Transverse colon (tissue), 4 donors: Measurements from ENCODE around the gene MINDY3. TPM values are rescaled to one million over a fixed set of nuclear protein-coding genes. Genes with fewer than 3 reads are reported as not detected.
"Not testable (repeated sequence)": the region's sequence is repeated elsewhere in the genome, so short reads cannot be mapped to it uniquely, and the experiment has no call there.

Experiments used
- DNase-seq: peaks from one replicate; pipeline ENCODE4 v3.0.0-alpha.2; 2019
- H3K27ac ChIP-seq, 4 donors: fragments of 200-600 bp; sonication (generic); 2 replicates each; pipeline ENCODE4 v1.5.1; 2016 to 2018; ENCODE audit warnings: inconsistent platforms in 4 of 4
- H3K27me3 ChIP-seq: fragments of 200-600 bp; sonication (generic); 2 replicates; pipeline ENCODE4 v1.5.1; 2017; ENCODE audit warnings: inconsistent platforms
- H3K36me3 ChIP-seq, 4 donors: fragments of 200-600 bp; sonication (generic); 2 replicates each; pipeline ENCODE4 v1.5.1; 2017 to 2019; ENCODE audit warnings: inconsistent platforms in 4 of 4
- H3K4me1 ChIP-seq, 4 donors: fragments of 200-600 bp; sonication (generic); 2 replicates each; pipeline ENCODE4 v1.5.1; 2017 to 2020; ENCODE audit warnings: inconsistent platforms in 4 of 4
- H3K4me3 ChIP-seq, 4 donors: fragments of 200-600 bp; sonication (generic); 1 replicate in 1 of 4; 2 replicates in 3 of 4; pipeline versions ENCODE4 v1.5.1 to v1.6.1; 2017 to 2019; ENCODE audit warnings: inconsistent platforms in 4 of 4
- H3K9me3 ChIP-seq, 2 donors: fragments of 200-600 bp; sonication (generic); 2 replicates each; pipeline ENCODE4 v1.5.1; 2017 to 2019; ENCODE audit warnings: inconsistent platforms in 2 of 2
- CTCF ChIP-seq, 5 experiments: fragments of 200-600 bp in 3 of 5; fragments of 450-650 bp in 2 of 5; sonication (generic) in 3 of 5; IDR thresholded peaks; 1 replicate in 2 of 5; 2 replicates in 3 of 5; pipeline ENCODE4 v1.5.1; 2016 to 2017; ENCODE audit warnings: antibody characterized with exemption in 5 of 5, inconsistent platforms in 3 of 5, mild to moderate bottlenecking in 2 of 5, moderate library complexity in 1 of 5
- EP300 ChIP-seq: sonication (generic); formaldehyde crosslinking; IDR thresholded peaks from one replicate; pipeline ENCODE4 v1.6.1; 2017; ENCODE audit warnings: antibody characterized with exemption, low read depth
- POLR2A ChIP-seq: fragments of 450-650 bp; IDR thresholded peaks from one replicate; pipeline ENCODE4 v1.6.1; 2016; ENCODE audit warnings: antibody characterized with exemption, mild to moderate bottlenecking, moderate library complexity
- POLR2AphosphoS5 ChIP-seq, 3 donors: sonication (generic); formaldehyde crosslinking; IDR thresholded peaks; one replicate each; pipeline ENCODE4 v1.6.1; 2016; ENCODE audit warnings: antibody characterized with exemption in 3 of 3
- WGBS, 2 donors: methylation state at CpG; one replicate each; pipeline ENCODE4 v1.1.5; 2018; ENCODE audit warnings: low coverage in 1 of 2; 5-methylcytosine and 5-hydroxymethylcytosine counted together
- in situ Hi-C, 4 donors: fragments of 200-750 bp; cut with MboI; loops; one replicate each; pipeline versions ENCODE4 v1.15.0 to v1.15.1; 2017; ENCODE audit warnings: low sequenced_read_pairs in 3 of 4, low pct_ligation_motif_present in 1 of 4, low pct_unique_long_range_greater_than_20kb in 1 of 4
- intact Hi-C: fragments of 100-400 bp; cut with DNase I; formaldehyde crosslinking; loops from one replicate; pipeline ENCODE4 v1.15.1; 2023; ENCODE audit warnings: low total_unique reads
- total RNA-seq, 4 donors: library from RNA; depleted of rRNA; stranded (reverse); fragments of >200 nt; gene quantifications; one replicate each; pipeline ENCODE4 v1.1.0, GENCODE V29; 2016

The MINDY3 gene
- total RNA-seq, 4 donors from 2014 or later = 4.2 to 45.3 (median 31.8) TPM

DNA sequence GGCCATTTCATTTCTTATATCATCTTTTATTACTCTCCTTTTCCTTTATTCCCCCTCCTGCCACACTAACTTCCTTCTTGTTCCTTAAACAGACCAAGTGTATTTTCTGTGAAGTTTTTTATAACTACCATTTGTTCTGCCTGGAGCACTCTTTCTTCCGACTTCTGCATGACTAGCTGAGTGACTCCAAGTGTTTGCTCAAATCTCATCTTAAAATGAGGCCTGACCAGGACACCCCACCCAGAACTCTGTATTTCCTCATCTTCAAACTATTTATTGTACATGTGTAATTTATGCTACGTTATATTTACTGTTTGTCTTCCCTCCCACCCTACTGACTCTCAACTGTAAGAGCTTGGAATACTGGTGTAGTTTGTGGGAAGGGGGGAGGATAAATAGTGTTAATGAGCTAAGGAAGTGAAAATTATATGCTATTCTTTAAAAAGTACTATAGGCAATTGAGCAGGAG is 3.2 kb downstream of the MINDY3 start:
- TF ChIP-seq POLR2A = no peak
- no peak for TF ChIP-seq EP300
- no peak for TF ChIP-seq POLR2AphosphoS5 (IDR thresholded peaks at IDR 0.05)
- no peak for TF ChIP-seq CTCF (IDR thresholded peaks at IDR 0.05)
- in situ Hi-C loops (no loop called here), intact Hi-C loops (no loop called here)
- no peak overlapping the region for H3K4me3 ChIP-seq
- DNase-seq = no peak
- H3K4me1 ChIP-seq = peaks cover 0 to 48% (median 29%) of the 10 kb centered on the region in 4 donors
- H3K36me3 ChIP-seq = no peaks in the 10 kb centered on the region
- no peaks in the 10 kb centered on the region for H3K9me3 ChIP-seq
- no peak overlapping the region for H3K27ac ChIP-seq
- peaks cover 5% of the 10 kb centered on the region for H3K27me3 ChIP-seq
- WGBS, 2 donors = 43 to 49% methylated on average over 2 of the region's 2 CpGs

DNA sequence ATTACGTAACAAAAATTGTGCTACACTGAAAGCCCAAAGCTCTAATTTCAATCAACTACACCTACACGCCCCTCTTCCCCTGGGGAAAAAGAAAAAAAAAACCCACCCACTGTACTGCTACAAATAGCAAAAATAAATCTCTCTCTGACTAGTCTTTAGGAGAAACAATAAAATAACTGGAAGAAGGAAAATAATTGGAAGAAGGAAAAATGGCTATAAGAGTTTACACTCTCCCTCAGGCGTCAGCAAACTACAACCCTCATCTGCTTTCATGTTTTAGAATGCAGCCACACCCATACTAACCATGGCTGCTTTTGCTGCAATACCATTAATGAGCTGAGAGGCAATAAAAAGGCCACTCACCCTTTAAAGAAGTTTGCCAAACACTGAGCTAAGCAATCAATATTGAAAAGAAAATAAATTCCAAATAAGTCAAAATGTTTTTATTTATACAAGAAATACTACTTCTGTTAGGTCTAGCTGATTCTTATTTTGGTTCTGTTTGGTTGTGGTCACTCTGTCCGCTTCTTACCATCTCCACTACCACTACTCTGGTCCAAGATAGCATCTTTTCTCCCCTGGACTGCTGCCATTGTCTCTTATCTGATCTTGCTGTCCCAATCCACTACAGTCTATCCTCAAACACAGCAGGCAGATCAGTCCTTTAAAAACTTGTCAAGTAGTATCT is 3.8 kb downstream of the MINDY3 start:
- DNase-seq = no peak
- Histone ChIP-seq H3K36me3 (no peaks in the 10 kb centered on the region), H3K4me3 (no peak overlapping the region), H3K9me3 (no peaks in the 10 kb centered on the region), H3K4me1 (peaks cover 0 to 48% (median 29%) of the 10 kb centered on the region in 4 donors), H3K27me3 (no peaks in the 10 kb centered on the region), H3K27ac (no peak overlapping the region)
- in situ Hi-C loops (no loop called here), intact Hi-C loops (no loop called here)
- TF ChIP-seq CTCF (IDR thresholded peaks at IDR 0.05) (no peak), POLR2AphosphoS5 (IDR thresholded peaks at IDR 0.05) (no peak)
- WGBS, 2 donors = 74 to 77% methylated on average over 4 of the region's 4 CpGs

DNA sequence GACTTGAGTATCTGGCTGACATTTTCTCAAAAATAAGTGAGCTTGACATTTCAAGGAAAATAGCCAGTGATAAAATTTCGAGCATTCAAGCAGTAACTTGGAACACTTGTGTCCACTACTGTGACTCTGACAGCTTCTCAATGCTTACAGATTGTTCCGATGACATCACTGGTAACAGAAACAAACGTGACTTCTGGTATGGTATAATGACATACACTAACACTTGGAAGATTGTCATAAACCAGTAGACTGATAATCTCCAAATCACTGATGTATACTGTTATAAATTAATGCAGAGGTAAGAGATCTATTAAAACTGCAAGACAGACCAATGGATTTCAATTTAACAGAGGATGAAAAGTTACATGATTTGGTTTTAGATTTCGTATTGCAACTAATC is 6.5 kb downstream of the MINDY3 start:
- 67 to 77% methylated on average over 3 to 4 of the region's 4 CpGs for WGBS, 2 donors
- TF ChIP-seq EP300 (no peak), POLR2A (no peak), POLR2AphosphoS5 (IDR thresholded peaks at IDR 0.05) (no peak), CTCF (IDR thresholded peaks at IDR 0.05) (no peak)

GRCh38 chr10:15852111-15852557 is 8.2 kb downstream of the MINDY3 start:
- H3K27ac ChIP-seq = no peak overlapping the region
- H3K36me3 ChIP-seq = no peaks in the 10 kb centered on the region
- H3K4me1 ChIP-seq = peaks cover 0 to 22% (median 8%) of the 10 kb centered on the region in 4 donors
- TF ChIP-seq POLR2A (no peak), POLR2AphosphoS5 (IDR thresholded peaks at IDR 0.05) (no peak), CTCF (IDR thresholded peaks at IDR 0.05) (no peak), EP300 (no peak)
- intact Hi-C loops (no loop called here), in situ Hi-C loops (no loop called here)
- H3K9me3 ChIP-seq = no peaks in the 10 kb centered on the region
- no peak overlapping the region for H3K4me3 ChIP-seq
- H3K27me3 ChIP-seq = no peaks in the 10 kb centered on the region
- WGBS, 2 donors = 87% methylated on average over 2 of the region's 2 CpGs
- DNase-seq = no peak

More for the DNA sequence above, 6.5 kb downstream of the MINDY3 start:
- Histone ChIP-seq H3K9me3 (no peaks in the 10 kb centered on the region), H3K27me3 (no peaks in the 10 kb centered on the region), H3K4me1 (peaks cover 0 to 39% (median 19%) of the 10 kb centered on the region in 4 donors), H3K36me3 (no peaks in the 10 kb centered on the region), H3K27ac (no peak overlapping the region), H3K4me3 (no peak overlapping the region)
- in situ Hi-C loops = no loop called here
- intact Hi-C loops = no loop called here
- DNase-seq = no peak

DNA sequence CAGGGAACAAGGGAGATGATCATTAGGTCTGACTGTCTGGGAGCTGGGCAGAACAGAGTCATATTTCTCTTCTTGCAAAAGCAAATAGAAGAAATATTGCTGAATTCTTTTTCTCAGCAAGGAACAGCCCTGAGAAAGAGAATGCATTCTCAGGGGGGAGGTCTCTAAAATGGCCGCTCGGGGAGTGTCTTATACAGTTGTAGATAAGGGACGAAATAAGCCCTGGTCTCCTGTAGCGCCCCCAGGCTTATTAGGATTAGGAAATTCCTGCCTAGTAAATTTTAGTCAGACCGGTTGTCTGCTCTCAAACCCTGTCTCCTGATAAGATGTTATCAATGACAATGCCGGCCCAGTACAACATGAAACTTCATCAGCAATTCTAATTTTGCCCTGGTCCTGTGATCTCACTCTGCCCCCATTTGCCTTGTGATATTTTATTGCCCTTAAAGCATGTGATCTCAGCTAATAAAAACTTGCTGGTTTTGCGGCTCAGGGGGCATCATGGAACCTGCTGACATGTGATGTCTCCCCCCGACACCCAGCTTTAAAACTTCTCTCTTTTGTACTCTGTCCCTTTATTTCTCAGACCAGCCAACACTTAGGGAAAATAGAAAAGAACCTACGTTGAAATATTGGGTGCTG is 9.8 kb downstream of the MINDY3 start:
- 96 to 100% methylated on average over 6 to 9 of the region's 9 CpGs for WGBS, 2 donors
- in situ Hi-C loops, DNase-seq: not testable (repeated sequence)

More for the DNA sequence above, 9.8 kb downstream of the MINDY3 start:
- H3K27ac ChIP-seq, H3K27me3 ChIP-seq, intact Hi-C loops, H3K36me3 ChIP-seq, H3K9me3 ChIP-seq, H3K4me3 ChIP-seq, H3K4me1 ChIP-seq: not testable (repeated sequence)
